IMR-90 (cell line): ENCODE results near the gene BMAL2.

Experiments
- CEBPB ChIP-seq: IDR thresholded peaks from 2 replicates; pipeline ENCODE4 v1.6.1; 2012; ENCODE audit warnings: low read depth, low read length, improper control_type of control experiment
- CHD1 ChIP-seq: IDR thresholded peaks from 2 replicates; pipeline ENCODE4 v1.6.1; 2012; ENCODE audit warnings: low read depth, low read length, improper control_type of control experiment
- ELK1 ChIP-seq: fragments of 150-350 bp; IDR thresholded peaks from 2 replicates; pipeline ENCODE4 v1.6.1; 2016; ENCODE audit warnings: low read depth, mild to moderate bottlenecking, low read length, moderate library complexity, borderline replicate concordance
- FOS ChIP-seq: fragments of 150-350 bp; IDR thresholded peaks from 2 replicates; pipeline ENCODE4 v1.6.1; 2016; ENCODE audit warnings: low read depth, low read length
- MAZ ChIP-seq: IDR thresholded peaks from 2 replicates; pipeline ENCODE4 v1.6.1; 2012; ENCODE audit warnings: low read depth, mild to moderate bottlenecking, low read length, improper control_type of control experiment, moderate library complexity, borderline replicate concordance
- MXI1 ChIP-seq: IDR thresholded peaks from 2 replicates; pipeline ENCODE4 v1.6.1; 2012; ENCODE audit warnings: low read depth, mild to moderate bottlenecking, low read length, moderate library complexity, borderline replicate concordance
- POLR2A ChIP-seq: IDR thresholded peaks from 2 replicates; pipeline ENCODE4 v1.6.1; 2012; ENCODE audit warnings: mild to moderate bottlenecking, low read depth, low read length
- RAD21 ChIP-seq: IDR thresholded peaks from 2 replicates; pipeline ENCODE4 v1.6.1; 2012; ENCODE audit warnings: low read length, improper control_type of control experiment
- RFX5 ChIP-seq: IDR thresholded peaks from 2 replicates; pipeline ENCODE4 v1.8.0; 2012; ENCODE audit warnings: low read depth, mild to moderate bottlenecking, low read length, moderate library complexity
- SMC3 ChIP-seq: fragments of 150-350 bp; IDR thresholded peaks from 2 replicates; pipeline ENCODE4 v1.6.1; 2016; ENCODE audit warnings: low read depth, mild to moderate bottlenecking, antibody characterized with exemption, low read length, moderate library complexity
- USF2 ChIP-seq: fragments of 150-350 bp; IDR thresholded peaks from 2 replicates; pipeline ENCODE4 v1.6.1; 2017; ENCODE audit warnings: mild to moderate bottlenecking, antibody characterized with exemption, low read length, low read depth
- TF ChIP-seq, protein P1 (sequence below): conservative IDR thresholded peaks from 2 replicates; pipeline ENCODE4 v1.5.1; 2012; ENCODE audit warnings: mild to moderate bottlenecking, low read depth, low read length, improper control_type of control experiment

DNA sequence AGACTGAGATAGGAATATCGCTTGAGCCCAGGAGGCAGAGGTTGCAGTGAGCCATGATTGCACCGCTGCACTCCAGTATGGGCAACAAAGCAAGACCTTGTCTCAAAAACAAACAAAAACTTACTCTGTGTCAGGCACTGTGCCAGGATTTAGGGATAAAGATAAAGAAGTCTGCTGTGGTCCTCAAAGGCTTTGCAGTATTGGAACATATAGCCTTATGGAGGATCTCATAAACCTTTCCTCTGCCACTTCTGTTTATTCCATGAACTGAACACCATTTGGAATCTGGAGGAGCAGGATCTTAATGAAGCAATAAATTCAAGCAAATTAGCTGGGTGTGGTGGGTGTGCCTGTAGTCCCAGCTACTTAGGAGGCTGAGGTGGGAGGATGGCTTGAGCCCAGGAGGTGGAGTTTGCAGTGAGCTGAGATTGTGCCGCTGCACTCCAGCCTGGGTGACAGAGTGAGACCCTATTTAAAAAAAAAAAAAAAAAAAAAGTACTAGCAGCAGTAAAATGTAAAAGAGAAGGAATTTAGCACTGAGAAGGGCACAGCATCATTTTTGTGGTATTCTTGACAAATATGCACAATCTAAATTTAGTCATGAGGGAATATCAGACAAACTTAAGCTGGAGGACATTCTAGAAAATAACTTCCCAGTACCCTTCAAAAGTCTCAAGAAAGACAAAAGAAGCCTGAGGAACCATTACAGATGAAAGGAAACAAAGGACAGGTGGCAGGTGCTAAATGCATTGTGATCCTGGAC is 27.1 kb downstream of the BMAL2 start:
- TF ChIP-seq, protein P1, sequence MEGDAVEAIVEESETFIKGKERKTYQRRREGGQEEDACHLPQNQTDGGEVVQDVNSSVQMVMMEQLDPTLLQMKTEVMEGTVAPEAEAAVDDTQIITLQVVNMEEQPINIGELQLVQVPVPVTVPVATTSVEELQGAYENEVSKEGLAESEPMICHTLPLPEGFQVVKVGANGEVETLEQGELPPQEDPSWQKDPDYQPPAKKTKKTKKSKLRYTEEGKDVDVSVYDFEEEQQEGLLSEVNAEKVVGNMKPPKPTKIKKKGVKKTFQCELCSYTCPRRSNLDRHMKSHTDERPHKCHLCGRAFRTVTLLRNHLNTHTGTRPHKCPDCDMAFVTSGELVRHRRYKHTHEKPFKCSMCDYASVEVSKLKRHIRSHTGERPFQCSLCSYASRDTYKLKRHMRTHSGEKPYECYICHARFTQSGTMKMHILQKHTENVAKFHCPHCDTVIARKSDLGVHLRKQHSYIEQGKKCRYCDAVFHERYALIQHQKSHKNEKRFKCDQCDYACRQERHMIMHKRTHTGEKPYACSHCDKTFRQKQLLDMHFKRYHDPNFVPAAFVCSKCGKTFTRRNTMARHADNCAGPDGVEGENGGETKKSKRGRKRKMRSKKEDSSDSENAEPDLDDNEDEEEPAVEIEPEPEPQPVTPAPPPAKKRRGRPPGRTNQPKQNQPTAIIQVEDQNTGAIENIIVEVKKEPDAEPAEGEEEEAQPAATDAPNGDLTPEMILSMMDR: no peak
- TF ChIP-seq POLR2A: no peak
- TF ChIP-seq FOS: no peak
- no peak for TF ChIP-seq SMC3
- TF ChIP-seq ELK1: no peak
- TF ChIP-seq CHD1: no peak
- TF ChIP-seq RAD21: no peak
- TF ChIP-seq CEBPB: no peak
- no peak for TF ChIP-seq MAZ
- TF ChIP-seq MXI1: no peak
- TF ChIP-seq RFX5: no peak
- no peak for TF ChIP-seq USF2
